ENCODE data around the gene RNF114.

The RNF114 gene

GRCh38 chr20:49890471-49891361 lies 45.5 kb upstream of the RNF114 start:
- H3K4me1 ChIP-seq (ENCODE audit: control insufficient read depth, insufficient read depth, low read length), result no peaks in the 10 kb centered on the region
- CTCF ChIA-PET, result interaction anchor here (0.9 to 4.6 kb wide), 8 partner anchors 10 to 349 kb away, joined by 3 to 56 read pairs (median 8); no protein-coding TSS in a partner anchor
- POLR2A ChIA-PET, result no interaction called here
- no peak for TF ChIP-seq ZNF785 (tag by site-specific recombination; IDR thresholded peaks at IDR 0.05)
- TF ChIP-seq ZXDB (tag by site-specific recombination; IDR thresholded peaks at IDR 0.05), result 0 out of 2 replicates have a peak, but pooled peaks have one; percentile 27
- TF ChIP-seq ZIC2 (tag by site-specific recombination; IDR thresholded peaks at IDR 0.05), result peak; percentile 49
- TF ChIP-seq HOXC10 (CRISPR knock-in tag; IDR thresholded peaks at IDR 0.05), result no peak
- TF ChIP-seq, protein P1, sequence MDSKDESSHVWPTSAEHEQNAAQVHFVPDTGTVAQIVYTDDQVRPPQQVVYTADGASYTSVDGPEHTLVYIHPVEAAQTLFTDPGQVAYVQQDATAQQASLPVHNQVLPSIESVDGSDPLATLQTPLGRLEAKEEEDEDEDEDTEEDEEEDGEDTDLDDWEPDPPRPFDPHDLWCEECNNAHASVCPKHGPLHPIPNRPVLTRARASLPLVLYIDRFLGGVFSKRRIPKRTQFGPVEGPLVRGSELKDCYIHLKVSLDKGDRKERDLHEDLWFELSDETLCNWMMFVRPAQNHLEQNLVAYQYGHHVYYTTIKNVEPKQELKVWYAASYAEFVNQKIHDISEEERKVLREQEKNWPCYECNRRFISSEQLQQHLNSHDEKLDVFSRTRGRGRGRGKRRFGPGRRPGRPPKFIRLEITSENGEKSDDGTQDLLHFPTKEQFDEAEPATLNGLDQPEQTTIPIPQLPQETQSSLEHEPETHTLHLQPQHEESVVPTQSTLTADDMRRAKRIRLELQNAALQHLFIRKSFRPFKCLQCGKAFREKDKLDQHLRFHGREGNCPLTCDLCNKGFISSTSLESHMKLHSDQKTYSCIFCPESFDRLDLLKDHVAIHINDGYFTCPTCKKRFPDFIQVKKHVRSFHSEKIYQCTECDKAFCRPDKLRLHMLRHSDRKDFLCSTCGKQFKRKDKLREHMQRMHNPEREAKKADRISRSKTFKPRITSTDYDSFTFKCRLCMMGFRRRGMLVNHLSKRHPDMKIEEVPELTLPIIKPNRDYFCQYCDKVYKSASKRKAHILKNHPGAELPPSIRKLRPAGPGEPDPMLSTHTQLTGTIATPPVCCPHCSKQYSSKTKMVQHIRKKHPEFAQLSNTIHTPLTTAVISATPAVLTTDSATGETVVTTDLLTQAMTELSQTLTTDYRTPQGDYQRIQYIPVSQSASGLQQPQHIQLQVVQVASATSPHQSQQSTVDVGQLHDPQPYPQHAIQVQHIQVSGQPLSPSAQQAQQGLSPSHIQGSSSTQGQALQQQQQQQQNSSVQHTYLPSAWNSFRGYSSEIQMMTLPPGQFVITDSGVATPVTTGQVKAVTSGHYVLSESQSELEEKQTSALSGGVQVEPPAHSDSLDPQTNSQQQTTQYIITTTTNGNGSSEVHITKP (tag by site-specific recombination; IDR thresholded peaks at IDR 0.05), result peak; percentile 99
- TF ChIP-seq ZNF548 (tag by site-specific recombination; IDR thresholded peaks at IDR 0.05), result peak; percentile 54; the same call in 1 of the 2 replicates
- TF ChIP-seq SP2 (tag by site-specific recombination; IDR thresholded peaks at IDR 0.05), result no peak
- 0 out of 2 replicates have a peak, but pooled peaks have one; percentile 6 for TF ChIP-seq GLIS1 (tag by site-specific recombination; IDR thresholded peaks at IDR 0.05)
- no peaks in the 10 kb centered on the region for H3K9me3 ChIP-seq (ENCODE audit: control insufficient read depth, insufficient read depth, low read depth, low read length)
- H3K27ac ChIP-seq (ENCODE audit: extremely low read depth, low read depth, low read length), result no peak overlapping the region
- peaks cover 0 to 26% of the 10 kb centered on the region in 2 experiments; a peak in 1 of 3 replicates for H3K36me3 ChIP-seq (ENCODE audit: control insufficient read depth in 2 of 2, insufficient read depth in 1 of 2, low read length in 2 of 2)
- no peak overlapping the region for H3K4me3 ChIP-seq (ENCODE audit: low read depth, low read length)

GRCh38 chr20:49891476-49892110 lies 44.6 kb upstream of the RNF114 start:
- POLR2A ChIA-PET, result no interaction called here
- no peak overlapping the region for H3K4me3 ChIP-seq (ENCODE audit: low read depth, low read length)
- H3K9me3 ChIP-seq (ENCODE audit: control insufficient read depth, insufficient read depth, low read depth, low read length), result no peaks in the 10 kb centered on the region
- no peaks in the 10 kb centered on the region for H3K4me1 ChIP-seq (ENCODE audit: control insufficient read depth, insufficient read depth, low read length)
- peaks cover 0 to 19% of the 10 kb centered on the region in 2 experiments; a peak in 1 of 3 replicates for H3K36me3 ChIP-seq (ENCODE audit: control insufficient read depth in 2 of 2, insufficient read depth in 1 of 2, low read length in 2 of 2)
- TF ChIP-seq ZBTB48 (tag by site-specific recombination; IDR thresholded peaks at IDR 0.05) (no peak), ZBTB17 (tag by site-specific recombination; IDR thresholded peaks at IDR 0.05) (no peak), ZIC2 (tag by site-specific recombination; IDR thresholded peaks at IDR 0.05) (no peak), ZNF416 (tag by site-specific recombination; IDR thresholded peaks at IDR 0.05) (no peak), ZNF747 (tag by site-specific recombination; IDR thresholded peaks at IDR 0.05) (no peak)
- no peak overlapping the region for H3K27ac ChIP-seq (ENCODE audit: extremely low read depth, low read depth, low read length)
- CTCF ChIA-PET, result interaction anchor here (0.7 to 0.8 kb wide), 2 partner anchors 9 to 387 kb away, joined by 5 read pairs; no protein-coding TSS in a partner anchor

DNA sequence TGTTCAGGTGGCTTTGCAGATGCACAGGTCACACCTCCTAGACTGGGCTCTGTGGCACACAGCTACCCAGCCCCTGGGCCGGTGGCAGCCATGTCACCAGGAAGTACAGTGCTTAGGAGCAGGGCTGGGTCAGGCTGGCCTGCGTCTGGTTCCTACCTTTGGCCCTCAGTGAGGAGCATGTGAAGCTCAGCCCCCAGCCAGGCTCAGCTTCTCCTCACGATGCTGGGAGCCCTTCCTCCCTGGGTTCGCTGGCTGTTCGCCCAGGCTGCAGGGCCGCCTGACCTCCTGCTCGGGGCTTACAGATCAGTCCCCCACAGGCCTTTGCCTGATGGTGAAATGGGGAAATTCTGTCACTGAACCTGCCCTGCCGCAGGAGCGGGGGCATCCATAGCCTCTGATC lies 43.9 kb upstream of the RNF114 start:
- CTCF ChIA-PET, result interaction anchor here (0.7 to 1.8 kb wide), 4 partner anchors 9 to 388 kb away, joined by 4 to 6 read pairs (median 5); no protein-coding TSS in a partner anchor
- Histone ChIP-seq H3K4me3 (ENCODE audit: low read depth, low read length) (no peak overlapping the region), H3K27ac (ENCODE audit: extremely low read depth, low read depth, low read length) (no peak overlapping the region), H3K36me3 (ENCODE audit: control insufficient read depth in 2 of 2, insufficient read depth in 1 of 2, low read length in 2 of 2) (peaks cover 0 to 15% of the 10 kb centered on the region in 2 experiments; a peak in 1 of 3 replicates), H3K9me3 (ENCODE audit: control insufficient read depth, insufficient read depth, low read depth, low read length) (no peaks in the 10 kb centered on the region), H3K4me1 (ENCODE audit: control insufficient read depth, insufficient read depth, low read length) (no peaks in the 10 kb centered on the region)
- TF ChIP-seq ZNF704 (tag by site-specific recombination; IDR thresholded peaks at IDR 0.05), result no peak
- no peak for TF ChIP-seq ZNF521 (tag by site-specific recombination; IDR thresholded peaks at IDR 0.05)
- TF ChIP-seq ZNF510 (tag by site-specific recombination; IDR thresholded peaks at IDR 0.05; ENCODE audit: insufficient replicate concordance), result no peak
- TF ChIP-seq ZNF366 (tag by site-specific recombination; conservative IDR thresholded peaks at IDR 0.05), result no peak
- no peak for TF ChIP-seq ZNF423 (tag by site-specific recombination; IDR thresholded peaks at IDR 0.05)
- TF ChIP-seq, protein P2, sequence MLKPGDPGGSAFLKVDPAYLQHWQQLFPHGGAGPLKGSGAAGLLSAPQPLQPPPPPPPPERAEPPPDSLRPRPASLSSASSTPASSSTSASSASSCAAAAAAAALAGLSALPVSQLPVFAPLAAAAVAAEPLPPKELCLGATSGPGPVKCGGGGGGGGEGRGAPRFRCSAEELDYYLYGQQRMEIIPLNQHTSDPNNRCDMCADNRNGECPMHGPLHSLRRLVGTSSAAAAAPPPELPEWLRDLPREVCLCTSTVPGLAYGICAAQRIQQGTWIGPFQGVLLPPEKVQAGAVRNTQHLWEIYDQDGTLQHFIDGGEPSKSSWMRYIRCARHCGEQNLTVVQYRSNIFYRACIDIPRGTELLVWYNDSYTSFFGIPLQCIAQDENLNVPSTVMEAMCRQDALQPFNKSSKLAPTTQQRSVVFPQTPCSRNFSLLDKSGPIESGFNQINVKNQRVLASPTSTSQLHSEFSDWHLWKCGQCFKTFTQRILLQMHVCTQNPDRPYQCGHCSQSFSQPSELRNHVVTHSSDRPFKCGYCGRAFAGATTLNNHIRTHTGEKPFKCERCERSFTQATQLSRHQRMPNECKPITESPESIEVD (tag by site-specific recombination; IDR thresholded peaks at IDR 0.05), result no peak
- TF ChIP-seq ZNF76 (tag by site-specific recombination; IDR thresholded peaks at IDR 0.05; ENCODE audit: borderline replicate concordance, low read depth), result no peak
- no peak for TF ChIP-seq MYNN (tag by site-specific recombination; IDR thresholded peaks at IDR 0.05; ENCODE audit: borderline replicate concordance)
- POLR2A ChIA-PET, result no interaction called here
